Ascending aorta (tissue), 2 donors: ENCODE measurements around the gene DYDC2. TPM values are rescaled to one million over a fixed set of nuclear protein-coding genes. Genes with fewer than 3 reads are reported as not detected.

Experiments used
- DNase-seq, 2 donors: peaks; one replicate each; pipeline ENCODE4 v3.0.0-alpha.2; 2019; ENCODE audit warnings: low spot score in 2 of 2
- H3K27ac ChIP-seq, 2 donors: fragments of 200-600 bp; sonication (generic); one replicate each; pipeline ENCODE4 v1.5.1; 2016 to 2017; ENCODE audit warnings: mild to moderate bottlenecking in 1 of 2
- H3K27me3 ChIP-seq: fragments of 200-600 bp; sonication (generic); one replicate; pipeline ENCODE4 v1.5.1; 2017
- H3K36me3 ChIP-seq, 2 donors: fragments of 200-600 bp; sonication (generic); one replicate each; pipeline ENCODE4 v1.5.1; 2016
- H3K4me1 ChIP-seq, 2 donors: fragments of 200-600 bp; sonication (generic); one replicate each; pipeline ENCODE4 v1.5.1; 2016 to 2017; ENCODE audit warnings: mild to moderate bottlenecking in 1 of 2
- H3K4me3 ChIP-seq, 2 donors: fragments of 200-600 bp; sonication (generic); one replicate each; pipeline ENCODE4 v1.5.1; 2016 to 2017; ENCODE audit warnings: mild to moderate bottlenecking in 1 of 2
- H3K9me3 ChIP-seq, 2 donors: fragments of 200-600 bp; sonication (generic); one replicate each; pipeline ENCODE4 v1.5.1; 2016
- CTCF ChIP-seq, 3 experiments: fragments of 200-600 bp in 2 of 3; fragments of 450-650 bp in 1 of 3; sonication (generic) in 2 of 3; IDR thresholded peaks; one replicate each; pipeline ENCODE4 v1.5.1; 2016 to 2019; ENCODE audit warnings: antibody characterized with exemption in 3 of 3, mild to moderate bottlenecking in 1 of 3, moderate library complexity in 1 of 3
- intact Hi-C: fragments of 100-400 bp; cut with DNase I; formaldehyde crosslinking; loops from one replicate; pipeline ENCODE4 v1.15.1; 2023
- total RNA-seq: library from RNA; depleted of rRNA; stranded (reverse); fragments of >200 nt; gene quantifications from one replicate; pipeline ENCODE4 v1.1.0, GENCODE V29; 2016

DYDC2 gene
- total RNA-seq, 1 donor from 2014 or later, result not detected

DNA sequence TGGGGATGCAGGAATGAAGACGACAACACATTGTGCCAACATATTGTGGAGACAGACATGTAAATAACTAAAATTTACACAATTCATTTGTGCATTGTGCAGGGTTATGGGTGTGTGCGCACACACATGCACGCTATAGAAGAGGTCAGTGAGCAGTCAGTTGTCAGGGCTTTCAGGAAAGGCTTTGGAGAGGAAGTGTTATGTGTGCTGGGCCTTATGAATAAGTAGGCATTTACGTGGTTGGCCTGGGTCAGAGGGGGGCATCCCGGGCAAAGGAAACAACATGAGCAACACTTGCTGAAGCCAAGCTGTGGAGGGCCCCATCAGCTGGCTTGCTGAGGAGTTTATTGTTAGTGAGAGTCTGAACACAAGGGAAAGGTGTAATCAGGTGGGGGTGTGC, 55.9 kb downstream of the DYDC2 start:
- no peak for DNase-seq
- Histone ChIP-seq H3K27me3 (no peaks in the 10 kb centered on the region), H3K4me3 (no peak overlapping the region), H3K27ac (peak overlapping the region in 1 of 2 donors; percentile 44), H3K4me1 (peaks cover 0 to 10% of the 10 kb centered on the region in 2 donors), H3K36me3 (no peaks in the 10 kb centered on the region), H3K9me3 (no peaks in the 10 kb centered on the region)
- intact Hi-C loops, result no loop called here
- no peak for TF ChIP-seq CTCF (IDR thresholded peaks at IDR 0.05)

GRCh38 chr10:80413271-80413996, 56.9 kb downstream of the DYDC2 start:
- H3K4me1 ChIP-seq, result peaks cover 0 to 8% of the 10 kb centered on the region in 2 donors
- peak overlapping the region in 1 of 2 donors; percentile 44 for H3K27ac ChIP-seq
- no peak for DNase-seq
- no peak for TF ChIP-seq CTCF (IDR thresholded peaks at IDR 0.05)
- H3K36me3 ChIP-seq, result no peaks in the 10 kb centered on the region
- H3K27me3 ChIP-seq, result no peaks in the 10 kb centered on the region
- no peaks in the 10 kb centered on the region for H3K9me3 ChIP-seq
- H3K4me3 ChIP-seq, result no peak overlapping the region
- intact Hi-C loops, result no loop called here

DNA sequence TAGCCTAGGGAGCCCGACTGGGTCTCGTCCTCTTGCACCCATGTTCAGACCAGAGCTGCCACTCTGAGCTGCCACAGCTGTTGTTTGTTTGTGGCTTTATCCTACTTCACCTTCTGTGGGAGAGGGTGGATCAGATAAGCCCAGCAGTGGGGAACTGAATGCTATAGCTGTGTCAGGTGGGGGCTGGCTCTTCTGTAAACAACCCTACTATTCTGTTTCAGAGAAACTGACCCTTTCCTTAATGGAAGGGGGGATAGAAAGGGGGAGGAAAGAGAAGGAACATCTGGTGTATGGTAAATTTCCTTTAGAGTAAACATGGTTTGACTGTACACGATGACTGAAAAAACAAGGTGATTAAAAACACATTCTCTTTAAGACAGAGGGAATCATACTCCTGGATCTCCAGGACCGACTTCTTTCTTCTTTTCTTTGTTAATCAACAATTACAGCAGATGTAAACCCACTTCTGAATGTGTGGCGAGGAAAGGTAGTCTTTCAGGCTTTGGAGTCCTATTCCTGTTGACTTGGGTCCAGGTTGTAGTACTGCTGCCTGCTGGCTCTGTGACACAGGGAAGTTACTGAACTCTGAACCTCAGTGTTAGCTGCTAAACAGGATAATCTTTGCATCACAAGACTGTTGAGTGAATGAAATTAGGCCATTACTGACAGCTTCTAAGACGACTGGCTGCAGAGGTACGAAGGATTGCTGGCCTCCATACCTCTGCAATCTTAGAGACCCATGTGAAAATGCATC, 57.7 kb downstream of the DYDC2 start:
- Histone ChIP-seq H3K4me3 (no peak overlapping the region), H3K36me3 (no peaks in the 10 kb centered on the region), H3K4me1 (peaks cover 0 to 8% of the 10 kb centered on the region in 2 donors), H3K27ac (no peak overlapping the region), H3K27me3 (no peaks in the 10 kb centered on the region), H3K9me3 (no peaks in the 10 kb centered on the region)
- no peak for DNase-seq
- intact Hi-C loops, result no loop called here
- no peak for TF ChIP-seq CTCF (IDR thresholded peaks at IDR 0.05)

DNA sequence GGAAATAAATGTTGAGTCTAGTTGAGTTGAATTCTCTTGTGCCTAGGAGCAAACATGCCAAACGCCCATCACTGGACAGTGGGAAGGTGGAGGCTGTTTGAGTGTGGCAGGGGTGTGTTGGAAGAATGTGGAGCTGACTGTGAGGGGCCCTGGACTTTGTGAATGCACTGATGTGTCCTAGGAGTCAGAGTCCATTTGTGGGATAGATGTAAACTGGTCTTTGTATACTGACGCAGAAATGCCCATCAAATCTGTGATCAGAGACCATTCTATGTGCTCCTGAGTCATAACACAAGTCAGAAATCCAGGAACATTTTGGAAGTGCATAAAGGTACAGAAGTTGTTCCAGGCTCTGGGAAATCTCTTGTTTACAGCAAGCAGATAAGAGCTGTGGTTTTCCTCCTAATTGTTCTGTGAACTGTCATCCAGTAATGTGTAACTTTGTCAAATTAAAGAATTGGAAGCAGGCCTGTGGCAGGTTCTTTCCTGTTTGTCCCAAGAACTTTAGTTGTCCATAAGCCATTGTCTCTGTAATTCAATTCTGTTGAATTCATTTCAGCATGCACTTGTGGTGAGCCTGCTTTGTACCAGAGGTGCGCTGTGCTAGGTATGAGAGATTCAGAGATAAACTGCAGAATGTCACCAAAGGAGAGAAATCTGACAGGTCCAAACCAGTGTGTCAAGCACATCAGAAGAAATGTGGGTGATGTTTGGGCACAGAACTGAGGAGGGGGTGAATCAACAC, 59.3 kb downstream of the DYDC2 start:
- H3K4me1 ChIP-seq, result peaks cover 0 to 8% of the 10 kb centered on the region in 2 donors

More for the DNA sequence above, 59.3 kb downstream of the DYDC2 start:
- Histone ChIP-seq H3K4me3 (no peak overlapping the region), H3K27me3 (no peaks in the 10 kb centered on the region), H3K27ac (no peak overlapping the region), H3K9me3 (no peaks in the 10 kb centered on the region), H3K36me3 (peaks cover 0 to under 1% of the 10 kb centered on the region in 2 donors)
- intact Hi-C loops, result no loop called here
- no peak for DNase-seq
- no peak for TF ChIP-seq CTCF (IDR thresholded peaks at IDR 0.05)
